NCI-H1048 (cell line): ENCODE results near the gene TAGLN.

Experiments used
- DNase-seq: peaks from one replicate; lab custom pipeline; 2025; lab: John Stamatoyannopoulos, UW

Gene TAGLN

DNA sequence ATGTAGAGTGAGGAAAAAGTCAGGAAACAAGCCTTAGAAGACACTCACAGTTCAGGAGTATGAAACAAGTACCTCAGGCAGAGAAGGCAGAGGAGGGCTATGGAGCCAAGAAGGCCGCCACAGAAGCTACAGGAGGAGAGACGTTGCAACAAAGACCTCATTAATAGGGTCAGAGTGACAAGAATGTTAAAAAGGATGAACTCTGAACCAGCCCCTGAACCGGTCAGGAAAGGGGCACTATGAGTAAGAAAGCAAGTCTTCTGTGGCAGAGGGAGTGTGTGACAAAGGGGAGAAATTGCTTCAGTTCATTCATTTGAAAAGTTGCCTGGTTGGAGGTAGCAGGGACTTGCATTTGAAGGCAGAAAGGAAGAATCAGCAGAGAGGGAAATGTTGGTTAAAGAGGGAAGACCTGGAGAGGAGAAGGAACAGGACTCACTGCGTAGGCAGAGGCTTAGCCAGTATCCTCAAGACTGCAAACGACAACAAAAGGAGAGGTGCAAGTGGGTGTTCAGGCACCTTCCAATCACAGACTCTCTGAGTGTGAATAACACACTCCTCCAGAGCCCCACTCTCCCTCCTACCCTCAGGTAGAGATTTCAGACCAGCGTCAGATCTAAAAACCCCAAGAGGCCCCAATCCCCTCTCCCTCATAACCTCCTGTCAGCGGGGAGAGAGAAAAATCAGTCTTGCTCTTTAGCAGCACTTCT is 15.4 kb downstream of the TAGLN start:
- no peak for DNase-seq

DNA sequence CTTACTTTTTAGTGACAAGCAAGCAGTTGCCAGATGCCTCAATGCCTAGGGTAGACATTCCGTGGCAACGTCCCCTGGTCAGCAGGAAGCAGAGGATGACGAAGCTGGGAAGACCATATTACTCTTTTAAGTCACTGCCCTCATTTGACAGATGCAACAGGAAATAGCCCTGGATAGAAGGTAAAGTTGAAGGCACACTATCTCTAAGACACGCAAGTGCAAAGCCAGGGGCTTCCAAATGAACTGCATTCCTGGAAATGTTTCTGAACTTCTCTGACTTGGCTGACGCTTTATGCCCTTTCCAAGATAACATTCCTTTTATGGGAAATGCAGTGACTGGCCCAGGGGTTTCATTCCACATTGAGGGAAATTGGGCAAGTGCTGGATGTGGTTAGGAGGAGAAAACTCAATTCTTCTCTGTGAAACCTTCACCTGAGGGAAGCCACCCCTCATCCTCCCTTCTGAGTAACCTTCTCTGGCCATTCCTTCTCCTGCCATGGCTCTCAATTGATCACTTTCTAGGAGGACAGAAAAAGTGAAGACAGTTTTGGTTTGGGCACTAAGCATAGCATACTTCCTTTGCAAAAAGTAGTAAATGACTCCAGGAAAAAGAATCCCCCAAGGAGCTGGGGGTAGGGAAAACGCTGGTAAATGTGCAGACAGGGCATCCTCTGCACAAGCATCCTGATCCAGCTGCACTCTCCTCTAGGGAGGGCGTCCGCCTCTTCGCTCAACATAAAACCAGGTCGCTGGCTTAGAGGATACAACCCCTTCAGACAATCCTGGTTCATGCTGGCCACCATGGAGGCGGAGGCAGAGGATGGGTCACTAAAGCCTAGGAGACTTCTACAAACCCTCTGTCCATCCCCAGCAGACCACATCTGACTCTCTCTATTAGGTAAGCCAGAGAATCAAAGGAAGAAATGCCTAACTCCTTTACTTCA is 18.2 kb downstream of the TAGLN start:
- no peak for DNase-seq

DNA sequence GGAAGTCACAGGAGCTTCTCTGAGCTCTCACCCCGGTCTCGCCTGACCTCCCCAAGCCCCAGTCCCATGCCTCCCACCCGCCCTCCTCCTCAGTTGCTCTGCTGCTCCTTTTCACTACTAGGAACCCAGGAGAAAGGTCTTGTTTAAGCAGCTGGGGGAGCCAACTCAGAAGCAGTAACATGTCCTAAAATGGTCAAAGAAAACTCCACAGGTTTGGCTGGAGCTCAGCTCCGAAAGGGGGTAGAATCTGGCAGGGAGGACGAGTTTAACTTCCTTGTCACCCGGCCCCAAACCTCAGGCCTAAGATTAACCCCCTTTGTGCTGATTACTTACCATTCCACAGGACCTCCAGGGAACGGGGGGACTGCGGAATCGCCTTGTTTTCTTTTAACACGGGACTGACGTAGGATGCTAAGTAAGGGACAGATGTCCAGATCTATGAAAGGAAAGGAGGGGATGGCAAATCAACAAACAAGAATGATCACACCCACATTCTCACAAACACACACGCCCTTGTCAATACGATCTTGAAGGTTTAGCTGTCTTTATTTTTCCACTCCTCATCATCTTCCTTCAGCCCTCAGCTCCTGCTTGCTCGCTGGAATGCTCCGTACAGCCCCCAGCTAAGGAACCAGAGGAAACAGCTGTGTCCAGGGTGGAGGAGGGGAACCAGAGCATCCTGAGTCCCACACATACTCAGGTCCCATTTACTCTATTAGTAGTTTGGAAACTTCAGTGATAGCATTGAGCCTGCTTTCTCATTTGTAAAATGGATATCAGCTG is 19.2 kb downstream of the TAGLN start:
- DNase-seq: no peak

DNA sequence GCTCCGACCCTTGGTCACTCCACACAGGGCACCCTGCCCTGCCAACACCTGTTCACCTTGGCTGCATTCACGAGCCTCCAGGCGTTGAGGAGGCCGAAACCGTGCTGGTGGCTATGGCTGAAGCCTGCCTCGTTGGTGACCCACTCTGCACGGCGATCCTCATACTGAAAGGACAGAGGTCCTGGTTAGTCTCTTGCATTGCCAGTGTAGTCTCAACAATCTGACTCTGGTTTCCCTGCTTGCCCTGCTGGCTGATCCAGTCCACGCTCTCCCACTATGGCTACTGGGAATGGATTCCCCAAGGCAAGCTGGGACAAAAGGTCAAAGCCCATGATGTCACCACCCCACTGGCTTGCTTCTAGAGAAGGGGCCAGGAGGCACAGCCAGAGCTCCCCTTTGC is 19.8 kb downstream of the TAGLN start:
- no peak for DNase-seq

DNA sequence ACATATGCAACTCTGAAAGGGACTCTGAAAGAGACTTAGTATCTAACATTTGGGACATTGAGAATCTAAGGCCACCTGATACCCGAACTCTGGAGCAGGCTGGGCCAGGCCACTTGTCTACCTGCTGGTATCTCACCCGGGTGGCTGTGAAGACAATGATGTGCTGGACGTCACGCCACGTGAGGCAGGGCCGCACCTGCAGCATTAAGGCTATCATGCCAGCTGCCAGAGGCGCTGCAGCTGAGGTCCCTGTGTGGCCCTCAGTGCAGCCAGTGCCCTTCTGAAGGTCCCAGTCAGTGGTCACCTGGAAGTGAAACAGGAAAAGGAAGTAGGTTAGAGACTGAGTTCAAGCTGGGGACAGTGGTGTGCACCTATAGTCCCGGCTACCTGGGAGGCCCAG is 20.3 kb downstream of the TAGLN start:
- DNase-seq: no peak

DNA sequence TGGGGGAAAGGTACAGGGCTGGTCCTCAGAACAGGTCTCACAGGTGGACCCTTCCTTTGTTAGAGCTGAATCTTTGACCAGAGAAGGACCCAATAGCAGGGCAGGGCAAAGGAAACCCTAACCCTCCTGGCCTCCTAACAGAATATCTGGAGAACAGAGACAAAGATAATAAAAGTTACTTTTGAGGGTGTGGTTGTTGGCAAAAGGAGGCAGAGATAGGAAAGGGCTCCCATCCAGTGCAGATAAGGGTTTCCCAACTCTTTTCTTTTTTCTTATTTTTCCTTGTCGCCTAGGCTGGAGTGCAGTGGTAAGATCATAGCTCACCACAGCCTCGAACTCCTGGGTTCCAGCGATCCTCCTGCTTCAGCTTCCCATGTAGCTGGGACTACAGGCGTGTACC is 20.8 kb downstream of the TAGLN start:
- DNase-seq: no peak

DNA sequence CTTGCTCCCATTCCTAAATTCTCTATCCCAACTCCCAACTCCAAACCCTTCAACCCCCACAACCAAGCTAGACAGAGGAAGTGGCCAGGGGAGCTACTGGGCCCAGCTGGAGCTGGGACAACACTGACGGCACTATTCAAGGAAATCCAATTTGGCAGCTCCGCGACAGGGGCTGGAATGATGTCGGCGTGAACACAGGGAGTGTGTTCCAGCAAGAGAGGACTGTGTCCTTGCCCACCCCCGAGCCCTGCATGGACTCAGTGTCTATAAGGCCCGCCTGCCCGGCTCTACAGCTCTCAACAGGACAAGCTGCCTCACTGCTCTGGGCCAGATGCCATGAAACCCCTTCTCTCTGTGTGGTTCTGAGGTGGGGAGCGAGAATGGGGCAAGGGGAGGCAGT is 21.4 kb downstream of the TAGLN start:
- no peak for DNase-seq

DNA sequence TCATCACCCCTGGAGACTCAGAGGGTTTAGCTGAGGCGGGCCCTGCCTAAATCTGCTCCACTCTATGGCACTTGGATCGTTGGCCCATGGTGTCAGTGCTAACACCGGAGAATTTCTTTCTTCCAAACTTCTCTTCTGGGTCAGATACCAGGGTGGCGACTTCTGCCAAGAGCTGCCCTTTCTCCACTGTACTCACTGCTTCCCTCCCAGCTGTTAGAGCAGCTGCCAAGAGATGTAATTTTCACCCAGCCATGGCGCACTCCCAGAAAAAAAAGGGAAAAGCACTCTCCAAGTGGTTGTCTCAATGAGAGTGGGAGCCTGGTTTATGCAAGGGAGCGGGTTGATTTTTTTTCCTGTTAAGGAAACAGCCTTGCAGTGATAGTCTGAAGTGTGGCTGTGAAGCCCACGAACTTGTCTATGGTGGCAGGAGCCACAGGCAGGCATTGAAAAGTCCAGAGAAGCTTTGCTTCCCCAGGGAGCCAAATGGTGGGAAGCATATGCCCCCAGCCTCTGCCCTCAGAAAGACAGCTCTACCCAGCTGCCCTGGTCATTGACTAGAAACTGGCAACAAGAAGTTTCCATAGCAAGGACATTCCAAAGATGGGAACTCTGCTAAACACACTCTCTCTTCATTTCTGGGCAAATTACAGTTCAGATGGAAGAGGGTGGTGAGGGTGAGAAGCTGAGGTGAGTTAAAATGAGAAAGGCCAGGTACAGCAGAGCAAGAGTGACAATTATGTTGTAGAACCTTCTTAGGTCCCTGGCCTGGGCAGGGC is 22.0 kb downstream of the TAGLN start:
- DNase-seq: no peak

DNA sequence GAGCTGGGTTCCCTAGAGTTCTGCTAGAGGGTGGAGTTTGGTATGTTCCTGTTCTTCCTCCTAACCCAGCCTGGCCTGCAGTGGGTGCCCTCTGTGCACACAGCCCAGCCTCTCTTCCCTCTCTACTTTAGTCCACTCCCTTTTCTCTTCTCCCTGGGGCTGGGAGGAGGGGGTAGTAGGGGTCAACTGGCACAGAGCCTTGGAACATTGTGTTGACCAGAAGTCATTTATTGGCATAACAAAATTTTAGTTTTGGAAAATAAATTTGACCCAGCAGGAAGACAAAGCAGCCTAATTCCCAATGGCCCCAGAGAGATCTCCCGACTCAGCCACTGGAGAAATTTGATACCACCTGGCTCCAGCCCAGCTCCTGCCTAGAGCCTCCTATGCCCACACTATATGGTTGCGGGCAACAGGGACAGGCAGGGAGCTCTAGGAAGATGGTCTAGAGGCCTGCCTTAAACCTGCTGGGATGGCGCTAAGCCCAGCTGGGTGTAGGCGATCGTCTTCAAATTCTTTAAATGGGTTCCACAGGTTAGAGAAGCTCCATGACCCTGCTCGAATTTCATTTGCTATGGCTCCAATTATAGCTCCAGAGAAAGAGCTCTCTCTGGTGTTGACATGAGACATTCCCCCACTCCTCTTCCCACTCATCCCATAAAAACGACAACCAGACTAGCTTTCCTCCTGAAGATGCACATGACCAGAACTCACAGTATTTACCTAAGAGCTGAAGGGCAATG is 22.8 kb downstream of the TAGLN start:
- DNase-seq: no peak

DNA sequence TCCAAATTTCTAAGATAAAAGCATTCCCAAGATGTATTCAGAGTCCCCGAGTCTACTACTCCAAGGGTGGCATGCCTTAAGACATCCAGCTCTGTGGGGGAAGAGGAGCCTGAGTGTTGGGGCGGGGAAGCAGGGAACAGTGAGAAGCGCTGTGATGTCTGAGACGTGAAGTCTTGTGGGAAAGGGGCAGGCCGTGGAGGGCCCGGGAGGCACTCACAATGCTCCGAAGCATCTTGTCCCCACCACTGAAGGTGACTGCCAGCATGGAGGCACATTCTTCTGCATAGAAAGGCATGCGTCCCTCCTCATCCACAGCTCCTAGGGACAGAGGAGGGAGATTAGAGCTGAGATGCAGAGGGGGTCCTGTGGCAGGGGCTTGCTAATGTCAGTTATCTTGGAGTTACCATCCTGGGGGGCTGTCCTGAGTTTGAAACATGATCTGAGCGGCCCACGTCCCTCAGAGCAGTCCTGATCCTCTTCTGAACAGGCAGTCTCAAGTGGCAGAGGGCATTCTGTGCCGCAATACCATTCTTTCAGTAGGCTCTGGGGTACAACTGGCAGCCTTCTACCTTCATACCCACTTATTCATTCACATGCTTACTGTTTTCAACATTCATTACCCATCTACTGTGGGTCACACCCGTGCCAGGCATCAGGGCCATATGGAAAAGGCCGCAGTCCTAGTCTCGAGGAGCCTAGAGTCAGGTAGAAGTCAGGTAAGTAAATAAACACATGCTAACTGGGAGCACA is 24.0 kb downstream of the TAGLN start:
- no peak for DNase-seq

DNA sequence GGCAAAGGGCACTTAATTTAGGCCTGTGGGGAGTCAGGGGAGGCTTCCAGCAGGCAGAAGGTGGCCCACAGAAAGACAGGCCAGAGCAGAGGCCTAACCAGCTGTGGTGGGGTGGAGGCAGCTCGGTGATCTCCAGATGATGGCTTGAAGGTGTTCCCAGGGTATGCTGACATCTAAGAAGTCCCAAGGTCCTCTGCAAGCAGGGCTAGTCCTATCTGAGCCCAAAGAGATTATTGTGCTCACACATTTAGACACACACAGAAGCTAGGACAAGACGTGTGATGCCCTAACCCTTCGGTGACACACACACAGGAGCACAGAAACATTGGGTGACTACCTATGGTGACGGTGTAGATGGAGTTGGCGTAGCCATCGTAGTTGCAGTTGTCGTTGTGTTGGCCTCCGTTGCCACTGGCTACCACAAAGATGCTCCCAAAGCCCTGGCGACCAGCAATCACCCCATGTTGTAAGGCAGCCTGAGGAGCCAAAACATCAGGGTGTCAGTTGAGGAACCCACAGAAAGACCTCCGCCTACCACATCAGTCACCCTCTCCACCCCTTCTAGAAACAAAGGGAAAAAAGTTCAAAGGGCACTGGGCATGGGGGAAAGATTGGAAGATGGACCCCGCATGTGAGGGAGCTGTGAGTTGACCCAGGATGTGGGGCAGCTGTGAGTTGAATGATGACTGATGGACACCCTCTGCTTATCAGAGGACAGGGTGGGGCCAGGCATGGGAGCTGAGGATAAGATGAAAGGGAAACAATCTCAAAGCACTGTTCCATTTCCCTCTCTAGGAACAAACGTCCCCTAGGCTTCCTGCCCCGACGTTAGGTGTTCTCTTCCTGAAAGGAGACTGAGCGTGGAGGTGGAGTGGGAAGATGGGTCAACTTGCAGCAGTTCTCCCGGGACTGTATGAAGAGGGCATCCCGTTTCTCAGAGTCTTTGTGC is 24.8 kb downstream of the TAGLN start:
- no peak for DNase-seq

DNA sequence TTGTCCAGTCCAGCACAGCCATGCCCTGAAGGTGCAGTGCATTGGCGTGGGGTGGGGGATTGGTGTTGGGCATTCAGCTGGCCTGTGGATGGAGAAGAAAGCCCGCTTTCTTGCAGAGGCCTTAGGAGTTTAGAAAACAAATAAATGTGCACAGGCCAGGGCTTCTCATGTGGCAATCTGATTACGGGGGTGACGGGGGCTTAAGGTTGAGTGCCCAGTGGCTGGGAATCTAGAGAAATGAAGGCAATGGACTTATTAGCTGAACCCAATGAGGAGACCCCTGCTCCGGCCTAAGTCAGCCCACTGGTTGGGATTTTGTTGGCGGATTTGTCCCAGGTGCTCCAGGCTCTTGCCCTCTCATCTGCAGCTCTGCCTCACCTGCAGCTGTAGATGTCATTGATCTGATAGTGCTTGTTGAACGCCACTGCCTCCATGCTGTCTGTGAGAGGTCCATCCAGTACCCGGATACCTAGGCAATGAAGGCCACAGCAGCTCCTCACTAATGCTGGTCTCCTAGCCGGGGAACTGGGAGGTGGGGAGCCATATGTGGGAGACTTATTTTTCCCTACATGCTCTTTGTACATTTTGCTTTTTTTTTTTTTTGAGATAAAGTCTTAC is 26.5 kb downstream of the TAGLN start:
- no peak for DNase-seq

DNA sequence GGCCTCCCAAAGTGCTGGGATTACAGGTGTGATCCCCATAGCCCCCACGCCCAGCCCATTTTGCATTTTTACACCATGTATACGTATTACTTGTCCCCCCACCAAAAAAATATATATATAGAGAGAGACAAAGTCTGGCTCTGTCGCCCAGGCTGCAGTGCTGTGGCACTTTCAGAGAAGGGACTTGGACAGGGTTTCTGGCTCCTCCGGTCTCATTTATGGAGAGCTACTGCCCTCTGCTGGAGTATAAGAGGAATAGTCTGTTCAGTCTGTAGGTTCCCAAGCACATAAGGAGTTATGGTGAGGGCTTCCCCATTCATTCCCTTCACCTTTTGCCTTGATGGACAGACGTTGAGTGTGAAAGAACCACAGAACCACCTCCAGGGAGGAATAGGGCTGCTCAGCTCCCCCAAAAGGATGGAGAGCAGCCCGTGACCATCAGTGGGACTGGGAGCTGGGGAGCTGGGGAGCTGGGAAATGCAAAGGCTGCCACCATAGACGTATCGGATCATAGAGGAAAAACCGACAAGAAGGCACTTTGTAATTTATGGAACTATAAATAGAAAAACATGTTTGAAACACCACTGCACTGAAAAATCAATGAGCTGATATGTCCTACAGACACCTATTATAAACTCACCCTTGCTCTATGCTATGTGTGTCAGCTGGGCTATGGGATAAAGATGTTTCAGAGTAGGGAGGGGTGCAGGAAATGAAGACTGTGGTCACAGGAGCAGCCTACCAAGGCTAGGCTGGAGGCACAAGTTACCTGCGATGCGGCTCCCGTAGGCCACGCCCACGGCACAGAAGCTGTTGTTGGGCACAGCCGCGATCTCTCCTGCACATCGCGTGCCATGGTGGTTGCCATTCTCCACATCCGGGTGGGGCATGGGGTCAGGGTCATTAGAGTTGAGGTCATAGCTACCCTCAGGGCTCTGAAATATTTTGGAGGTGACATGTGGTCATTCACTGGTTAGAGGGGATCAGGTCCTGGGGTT is 27.5 kb downstream of the TAGLN start:
- DNase-seq: peak; percentile 23

DNA sequence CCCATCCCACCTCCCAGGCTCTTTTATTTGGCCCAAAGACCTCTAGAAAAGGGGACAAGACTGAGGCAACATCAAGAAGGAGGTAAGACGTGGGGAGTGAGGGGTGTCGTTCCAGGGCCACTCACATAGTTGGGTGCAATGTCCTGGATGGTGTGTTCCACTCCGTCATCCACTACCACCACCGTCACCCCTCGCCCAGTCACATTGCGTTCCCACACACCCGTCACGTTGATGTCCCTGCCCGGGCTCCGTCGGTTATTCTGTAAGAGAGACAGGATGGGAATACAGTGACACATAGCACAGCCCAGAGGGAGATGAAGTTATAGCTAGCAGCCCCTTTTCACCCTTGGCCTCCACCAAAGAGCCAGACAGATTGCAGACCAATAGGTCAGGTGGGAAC is 28.9 kb downstream of the TAGLN start:
- DNase-seq: no peak

DNA sequence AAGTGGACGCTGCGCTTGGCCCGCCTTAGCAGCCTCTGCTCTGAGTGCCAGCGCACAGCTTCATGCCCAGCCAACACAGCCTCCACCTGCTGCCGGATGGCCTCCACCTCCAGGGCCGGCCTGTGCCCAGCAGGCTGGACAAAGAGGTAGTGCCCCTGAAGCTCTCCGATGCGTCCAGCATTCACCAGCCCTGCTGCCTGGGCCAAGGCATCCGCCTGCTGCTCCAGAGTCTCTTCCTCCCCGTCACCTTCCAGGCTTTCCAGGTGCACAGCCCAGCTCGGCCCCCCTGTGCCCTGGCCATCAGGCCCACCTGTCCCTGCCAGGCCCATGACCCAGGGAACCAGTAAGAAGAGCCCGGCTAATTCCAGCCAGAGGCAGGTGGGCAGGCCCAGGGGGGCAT is 30.2 kb downstream of the TAGLN start:
- no peak for DNase-seq

DNA sequence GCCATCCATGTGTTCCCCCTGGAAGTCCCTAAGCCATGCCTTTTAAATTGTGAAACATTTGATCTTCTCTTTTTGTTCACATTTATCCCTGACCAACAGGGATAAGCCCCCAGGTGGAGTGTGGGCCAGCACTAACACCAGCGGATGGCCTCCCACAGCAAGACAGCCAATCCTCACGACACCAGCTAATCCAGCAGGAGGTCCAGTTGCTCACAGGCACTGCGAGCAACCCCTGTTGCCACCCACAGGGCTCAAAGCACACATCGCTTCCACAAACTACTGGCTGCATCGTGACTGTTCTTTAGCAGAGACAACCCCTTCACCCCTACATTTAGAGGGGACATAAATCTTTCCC is 30.7 kb downstream of the TAGLN start:
- DNase-seq: no peak

DNA sequence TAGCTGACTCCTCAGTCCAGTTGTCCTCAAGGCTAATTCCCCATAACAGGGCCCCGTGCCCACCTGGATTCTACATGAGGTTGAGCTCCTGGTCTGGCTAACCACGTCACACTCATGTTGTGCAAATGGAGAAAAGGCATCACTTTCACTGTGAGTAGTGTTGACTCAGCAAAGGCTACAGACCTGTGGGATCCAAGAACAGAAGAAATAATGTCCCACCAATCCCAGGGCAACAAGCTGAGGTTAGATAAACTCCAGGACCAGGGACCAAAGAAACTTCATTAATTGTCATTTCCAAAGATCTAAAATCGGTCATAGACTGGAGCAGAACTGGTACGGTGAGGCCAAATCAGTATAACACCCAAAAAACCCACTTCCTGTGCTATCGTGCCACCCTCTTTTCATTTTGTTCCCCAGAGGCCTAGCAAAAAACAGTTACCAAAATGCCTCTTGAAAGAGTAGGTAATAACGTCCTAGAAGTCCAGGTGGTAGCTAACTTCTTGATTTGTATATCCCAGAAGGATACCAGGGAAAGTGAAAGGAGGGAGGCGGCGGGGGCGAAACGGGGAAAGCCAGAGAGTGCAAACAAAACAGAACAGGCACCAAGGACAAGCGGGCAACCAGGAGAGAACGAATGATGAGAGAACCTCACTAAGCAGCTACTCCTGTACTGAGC is 31.3 kb downstream of the TAGLN start:
- no peak for DNase-seq
